Measurements from ENCODE around the gene CASS4.

Gene CASS4

GRCh38 chr20:56453352-56453751, 41.3 kb downstream of the CASS4 start:
- H4K20me1 ChIP-seq: no peaks in the 10 kb centered on the region
- TF ChIP-seq Cebpa-rat (IDR thresholded peaks at IDR 0.05): no peak
- no peak overlapping the region for H3K27ac ChIP-seq
- no peaks in the 10 kb centered on the region for H3K27me3 ChIP-seq
- H3K4me3 ChIP-seq: no peak overlapping the region
- 0 out of 2 replicates have a peak overlapping the region, but pooled peaks have one; percentile 17 for H3K4me2 ChIP-seq
- no peaks in the 10 kb centered on the region for H3K9me3 ChIP-seq
- no peak overlapping the region for H3K9ac ChIP-seq
- H3K4me1 ChIP-seq: peaks cover 7% of the 10 kb centered on the region; the same call in 1 of the 2 replicates
- H3K36me3 ChIP-seq: no peaks in the 10 kb centered on the region

GRCh38 chr20:56454754-56455153, 42.7 kb downstream of the CASS4 start:
- no peak overlapping the region for H3K4me2 ChIP-seq
- no peak for TF ChIP-seq Cebpa-rat (IDR thresholded peaks at IDR 0.05)
- no peak overlapping the region for H3K27ac ChIP-seq
- no peak overlapping the region for H3K4me3 ChIP-seq
- no peaks in the 10 kb centered on the region for H3K27me3 ChIP-seq
- no peaks in the 10 kb centered on the region for H3K9me3 ChIP-seq
- H4K20me1 ChIP-seq: no peaks in the 10 kb centered on the region
- H3K9ac ChIP-seq: no peak overlapping the region
- H3K4me1 ChIP-seq: peaks cover 10% of the 10 kb centered on the region; the same call in 1 of the 2 replicates
- no peaks in the 10 kb centered on the region for H3K36me3 ChIP-seq

GRCh38 chr20:56458206-56458821, 46.3 kb downstream of the CASS4 start:
- H3K36me3 ChIP-seq: no peaks in the 10 kb centered on the region
- no peak for TF ChIP-seq Cebpa-rat (IDR thresholded peaks at IDR 0.05)
- no peaks in the 10 kb centered on the region for H3K27me3 ChIP-seq
- H3K9me3 ChIP-seq: no peaks in the 10 kb centered on the region
- no peak overlapping the region for H3K27ac ChIP-seq
- H3K4me3 ChIP-seq: no peak overlapping the region
- no peaks in the 10 kb centered on the region for H4K20me1 ChIP-seq
- peaks cover 36% of the 10 kb centered on the region for H3K4me1 ChIP-seq
- no peak overlapping the region for H3K9ac ChIP-seq
- no peak overlapping the region for H3K4me2 ChIP-seq

- H3K4me1 ChIP-seq: peaks cover 46% of the 10 kb centered on the region
- peak overlapping the region; percentile 42 for H3K4me2 ChIP-seq
- H3K4me3 ChIP-seq: no peak overlapping the region
- H4K20me1 ChIP-seq: no peaks in the 10 kb centered on the region
- TF ChIP-seq Cebpa-rat (IDR thresholded peaks at IDR 0.05): no peak
- no peak overlapping the region for H3K9ac ChIP-seq
- no peaks in the 10 kb centered on the region for H3K36me3 ChIP-seq
- H3K27ac ChIP-seq: no peak overlapping the region
- H3K9me3 ChIP-seq: no peaks in the 10 kb centered on the region
- no peaks in the 10 kb centered on the region for H3K27me3 ChIP-seq
These were observed 48.4 kb downstream of the CASS4 start for GRCh38 chr20:56460459-56460858.

- no peak for TF ChIP-seq Cebpa-rat (IDR thresholded peaks at IDR 0.05)
- no peak overlapping the region for H3K4me3 ChIP-seq
- H3K4me2 ChIP-seq: no peak overlapping the region
- H3K4me1 ChIP-seq: peaks cover 56% of the 10 kb centered on the region
- H3K27ac ChIP-seq: no peak overlapping the region
- no peaks in the 10 kb centered on the region for H3K27me3 ChIP-seq
- H3K36me3 ChIP-seq: no peaks in the 10 kb centered on the region
- no peaks in the 10 kb centered on the region for H3K9me3 ChIP-seq
- no peaks in the 10 kb centered on the region for H4K20me1 ChIP-seq
- H3K9ac ChIP-seq: no peak overlapping the region
These were observed 49.5 kb downstream of the CASS4 start for GRCh38 chr20:56461576-56461975.

- no peaks in the 10 kb centered on the region for H4K20me1 ChIP-seq
- peak overlapping the region; percentile 66 for H3K4me2 ChIP-seq
- no peak overlapping the region for H3K4me3 ChIP-seq
- H3K4me1 ChIP-seq: peaks cover 65% of the 10 kb centered on the region
- TF ChIP-seq Cebpa-rat (IDR thresholded peaks at IDR 0.05): no peak
- no peaks in the 10 kb centered on the region for H3K9me3 ChIP-seq
- H3K27ac ChIP-seq: no peak overlapping the region
- H3K9ac ChIP-seq: no peak overlapping the region
- H3K27me3 ChIP-seq: no peaks in the 10 kb centered on the region
- H3K36me3 ChIP-seq: no peaks in the 10 kb centered on the region
These were observed 51.4 kb downstream of the CASS4 start for GRCh38 chr20:56463428-56463827.

GRCh38 chr20:56465997-56466396, 53.9 kb downstream of the CASS4 start:
- H3K9ac ChIP-seq: no peak overlapping the region
- peak overlapping the region; percentile 12; the same call in 1 of the 2 replicates for H3K4me2 ChIP-seq
- no peak overlapping the region for H3K4me3 ChIP-seq
- no peak for TF ChIP-seq Cebpa-rat (IDR thresholded peaks at IDR 0.05)
- no peaks in the 10 kb centered on the region for H3K27me3 ChIP-seq
- H4K20me1 ChIP-seq: peaks cover 9% of the 10 kb centered on the region; the same call in 1 of the 2 replicates
- H3K27ac ChIP-seq: no peak overlapping the region
- no peaks in the 10 kb centered on the region for H3K9me3 ChIP-seq
- H3K36me3 ChIP-seq: peaks cover 7% of the 10 kb centered on the region
- peaks cover 67% of the 10 kb centered on the region for H3K4me1 ChIP-seq

GRCh38 chr20:56467968-56468315, 55.9 kb downstream of the CASS4 start:
- peaks cover 28% of the 10 kb centered on the region; the same call in 1 of the 2 replicates for H4K20me1 ChIP-seq
- H3K27ac ChIP-seq: no peak overlapping the region; the same call in 1 of the 2 replicates
- TF ChIP-seq Cebpa-rat (IDR thresholded peaks at IDR 0.05): no peak
- peak overlapping the region; percentile 90 for H3K9ac ChIP-seq
- peaks cover 16% of the 10 kb centered on the region for H3K36me3 ChIP-seq
- peaks cover 56% of the 10 kb centered on the region for H3K4me1 ChIP-seq
- no peaks in the 10 kb centered on the region for H3K9me3 ChIP-seq
- H3K4me3 ChIP-seq: peak overlapping the region; percentile 90
- H3K27me3 ChIP-seq: no peaks in the 10 kb centered on the region
- peak overlapping the region; percentile 81 for H3K4me2 ChIP-seq

- Histone ChIP-seq H3K4me3 (peak within 1 kb of the TSS; percentile 90), H3K9me3 (no peaks in the 10 kb centered on the region), H3K4me1 (peaks cover 50% of the 10 kb centered on the region), H3K4me2 (peak within 1 kb of the TSS; percentile 94), H3K9ac (peak within 1 kb of the TSS; percentile 90), H3K36me3 (peaks cover 22% of the 10 kb centered on the region), H3K27me3 (no peaks in the 10 kb centered on the region), H4K20me1 (peaks cover 29% of the 10 kb centered on the region; the same call in 1 of the 2 replicates), H3K27ac (peak within 1 kb of the TSS; percentile 91)
- no peak for TF ChIP-seq Cebpa-rat (IDR thresholded peaks at IDR 0.05)
These were observed 56.4 kb downstream of the CASS4 start, which contains the start of gene RTF2 for GRCh38 chr20:56468316-56469076. RTF2 (plus strand) TSS chr20:56468627; CDS start chr20:56468698, 71 bp downstream.

GRCh38 chr20:56469077-56469449, 57.0 kb downstream of the CASS4 start:
- no peak for TF ChIP-seq Cebpa-rat (IDR thresholded peaks at IDR 0.05)
- H4K20me1 ChIP-seq: peaks cover 29% of the 10 kb centered on the region; the same call in 1 of the 2 replicates
- peaks cover 44% of the 10 kb centered on the region for H3K4me1 ChIP-seq
- H3K36me3 ChIP-seq: peaks cover 27% of the 10 kb centered on the region
- peak overlapping the region; percentile 91 for H3K27ac ChIP-seq
- peak overlapping the region; percentile 90 for H3K4me3 ChIP-seq
- peak overlapping the region; percentile 90 for H3K9ac ChIP-seq
- peak overlapping the region; percentile 94 for H3K4me2 ChIP-seq
- no peaks in the 10 kb centered on the region for H3K9me3 ChIP-seq
- H3K27me3 ChIP-seq: no peaks in the 10 kb centered on the region
